CD14-positive monocyte (primary cell): Measurements from ENCODE around the gene RPS6KA5. TPM values are rescaled to one million over a fixed set of nuclear protein-coding genes. Genes with fewer than 3 reads are reported as not detected.

Experiments used
- DNase-seq, 3 donors: peaks; one replicate each; pipeline ENCODE4 v3.0.0-alpha.2; 2011 to 2022
- H2AFZ ChIP-seq: 2 replicates; pipeline ENCODE4 v1.6.0; 2012; ENCODE audit warnings: mild to moderate bottlenecking, low read depth, low read length, inconsistent platforms; ENCODE audit not compliant: insufficient read depth, poor library complexity, severe bottlenecking
- H3K27ac ChIP-seq, 2 donors: 1 replicate in 1 of 2; 2 replicates in 1 of 2; pipeline ENCODE4 v1.5.1; 2012 to 2013; ENCODE audit warnings: low read length in 2 of 2, control low read depth in 1 of 2, inconsistent platforms in 1 of 2, low read depth in 1 of 2, mild to moderate bottlenecking in 1 of 2
- H3K27me3 ChIP-seq, 2 donors: one replicate each; pipeline versions ENCODE4 v1.6.0 to v1.6.1; 2011 to 2013; ENCODE audit warnings: low read length in 2 of 2; ENCODE audit not compliant: control insufficient read depth in 2 of 2, insufficient read depth in 2 of 2
- H3K36me3 ChIP-seq, 2 donors: replicated peaks in 1 of 2; 1 replicate in 1 of 2; 2 replicates in 1 of 2; pipeline versions ENCODE4 v1.5.1 to v1.6.1; 2012 to 2013; ENCODE audit warnings: low read length in 2 of 2, control low read depth in 1 of 2, inconsistent platforms in 1 of 2, mild to moderate bottlenecking in 1 of 2; ENCODE audit not compliant: insufficient read depth in 2 of 2, control insufficient read depth in 1 of 2
- H3K4me1 ChIP-seq, 2 donors: 1 replicate in 1 of 2; 2 replicates in 1 of 2; pipeline versions ENCODE4 v1.5.1 to v1.6.1; 2012 to 2013; ENCODE audit warnings: low read length in 2 of 2, control low read depth in 1 of 2, inconsistent platforms in 1 of 2, mild to moderate bottlenecking in 1 of 2, moderate library complexity in 1 of 2; ENCODE audit not compliant: insufficient read depth in 2 of 2, control insufficient read depth in 1 of 2
- H3K4me2 ChIP-seq: replicated peaks from 2 replicates; pipeline ENCODE3; 2012; ENCODE audit warnings: low read length, moderate library complexity, mild to moderate bottlenecking; ENCODE audit not compliant: poor library complexity, severe bottlenecking; ENCODE audit errors: extremely low read depth
- H3K4me3 ChIP-seq, 3 experiments: fragments of 200-600 bp in 1 of 3; sonication (generic) in 1 of 3; replicated peaks in 1 of 3; 1 replicate in 2 of 3; 2 replicates in 1 of 3; pipeline ENCODE4 v1.5.1; 2011 to 2013; ENCODE audit warnings: low read length in 3 of 3, mild to moderate bottlenecking in 3 of 3, control low read depth in 2 of 3, low read depth in 2 of 3, inconsistent platforms in 1 of 3, moderate library complexity in 1 of 3
- H3K79me2 ChIP-seq: 2 replicates; pipeline ENCODE4 v1.6.0; 2012; ENCODE audit warnings: mild to moderate bottlenecking, control low read depth, inconsistent platforms, low read length, moderate library complexity; ENCODE audit not compliant: insufficient read depth
- H3K9ac ChIP-seq: 2 replicates; pipeline ENCODE4 v1.6.0; 2017; ENCODE audit warnings: low read length, mild to moderate bottlenecking; ENCODE audit not compliant: insufficient read depth, poor library complexity, severe bottlenecking
- H3K9me3 ChIP-seq, 2 donors: replicated peaks in 1 of 2; 1 replicate in 1 of 2; 2 replicates in 1 of 2; pipeline versions ENCODE4 v1.5.1 to v1.6.1; 2012 to 2013; ENCODE audit warnings: low read length in 2 of 2, control low read depth in 1 of 2; ENCODE audit not compliant: control insufficient read depth in 1 of 2, insufficient read depth in 1 of 2
- H4K20me1 ChIP-seq: 2 replicates; pipeline ENCODE4 v1.6.0; 2012; ENCODE audit warnings: mild to moderate bottlenecking, low read length, control low read depth, moderate library complexity; ENCODE audit not compliant: insufficient read depth
- H3K27ac Mint-ChIP-seq, 7 donors: one replicate each; pipeline ENCODE4 v1.8.0; 2020; ENCODE audit warnings: mild to moderate bottlenecking in 7 of 7, mixed read lengths in 7 of 7, moderate library complexity in 6 of 7, inconsistent platforms in 2 of 7
- H3K27me3 Mint-ChIP-seq, 3 donors: one replicate each; pipeline ENCODE4 v1.8.0; 2021 to 2022; ENCODE audit warnings: low read depth in 3 of 3, mild to moderate bottlenecking in 3 of 3, mixed read lengths in 3 of 3, moderate library complexity in 3 of 3, inconsistent platforms in 1 of 3
- H3K36me3 Mint-ChIP-seq, 2 donors: one replicate each; pipeline ENCODE4 v1.8.0; 2020; ENCODE audit warnings: mixed read lengths in 2 of 2, inconsistent platforms in 1 of 2, mild to moderate bottlenecking in 1 of 2
- H3K4me1 Mint-ChIP-seq: one replicate; pipeline ENCODE4 v1.8.0; 2020; ENCODE audit warnings: mild to moderate bottlenecking, mixed read lengths
- H3K4me3 Mint-ChIP-seq, 2 donors: one replicate each; pipeline ENCODE4 v1.8.0; 2020; ENCODE audit warnings: mild to moderate bottlenecking in 2 of 2, mixed read lengths in 2 of 2, moderate library complexity in 1 of 2
- H3K9me3 Mint-ChIP-seq, 7 donors: one replicate each; pipeline ENCODE4 v1.8.0; 2020 to 2022; ENCODE audit warnings: mixed read lengths in 7 of 7, mild to moderate bottlenecking in 6 of 7, moderate library complexity in 6 of 7, inconsistent platforms in 2 of 7
- WGBS: methylation state at CpG from one replicate; pipeline ENCODE4 v1.1.5; 2013; ENCODE audit warnings: missing lambda C conversion rate; ENCODE audit not compliant: insufficient coverage; 5-methylcytosine and 5-hydroxymethylcytosine counted together
- intact Hi-C, 2 donors: fragments of 100-400 bp; cut with micrococcal nuclease; formaldehyde crosslinking; loops; one replicate each; pipeline versions ENCODE4 v1.15.0 to v1.15.1; 2023
- polyA plus RNA-seq, 3 donors: library from polyadenylated mRNA; depleted of rRNA in 1 of 3; unstranded in 2 of 3; stranded (reverse) in 1 of 3; fragments of 300-500 nt in 2 of 3; fragments of >200 nt in 1 of 3; fragmentation: Illumina TruSeq in 2 of 3; gene quantifications; 1 replicate in 2 of 3; 2 replicates in 1 of 3; pipeline ENCODE4 v1.2.3, GENCODE V29; 2012 to 2021
- TF ChIP-seq, protein P1 (sequence below): fragments of 200-600 bp; IDR thresholded peaks from one replicate; pipeline ENCODE4 v1.8.0; 2022; ENCODE audit warnings: antibody characterized with exemption, mild to moderate bottlenecking

Gene RPS6KA5
- polyA plus RNA-seq, 3 donors: 4.4 to 10.1 (median 7.9) TPM

DNA sequence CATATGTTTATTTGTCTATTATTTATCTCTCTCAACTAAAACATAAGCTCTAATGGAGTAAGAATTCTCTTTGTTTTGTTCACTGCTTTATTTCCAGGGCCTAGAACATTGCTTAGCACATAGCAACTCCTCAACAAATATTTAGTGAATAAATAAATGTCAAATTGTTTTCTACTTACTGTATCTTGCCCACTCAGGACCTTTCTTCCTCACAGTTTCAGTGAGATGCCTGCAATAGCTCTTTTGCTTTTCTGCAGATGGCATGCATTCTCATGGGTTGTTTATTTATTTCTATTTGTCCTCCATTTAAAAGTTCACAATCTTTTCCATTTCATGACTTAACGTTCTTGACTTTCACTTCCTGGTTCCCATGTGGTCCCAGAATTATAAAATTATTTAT lies 149.3 kb downstream of the RPS6KA5 start:
- no peak overlapping the region for H3K9ac ChIP-seq
- no peak overlapping the region for H3K4me2 ChIP-seq
- Mint-ChIP-seq H3K36me3 (peaks cover 0 to 3% of the 10 kb centered on the region in 2 donors), H3K9me3 (peaks cover 0 to 4% (median 0%) of the 10 kb centered on the region in 7 donors), H3K27ac (peak overlapping the region in 1 of 7 donors; percentile 3), H3K4me1 (peaks cover 6% of the 10 kb centered on the region), H3K4me3 (no peak overlapping the region), H3K27me3 (peaks cover 0 to 3% (median 1%) of the 10 kb centered on the region in 3 donors)
- H3K4me1 ChIP-seq: peaks cover 0 to 3% of the 10 kb centered on the region in 2 donors
- H3K4me3 ChIP-seq: no peak overlapping the region
- no peaks in the 10 kb centered on the region for H3K27me3 ChIP-seq
- H3K9me3 ChIP-seq: no peaks in the 10 kb centered on the region
- no peak for DNase-seq
- no peaks in the 10 kb centered on the region for H3K36me3 ChIP-seq
- H2AFZ ChIP-seq: no peak overlapping the region
- no peaks in the 10 kb centered on the region for H3K79me2 ChIP-seq
- TF ChIP-seq, protein P1, sequence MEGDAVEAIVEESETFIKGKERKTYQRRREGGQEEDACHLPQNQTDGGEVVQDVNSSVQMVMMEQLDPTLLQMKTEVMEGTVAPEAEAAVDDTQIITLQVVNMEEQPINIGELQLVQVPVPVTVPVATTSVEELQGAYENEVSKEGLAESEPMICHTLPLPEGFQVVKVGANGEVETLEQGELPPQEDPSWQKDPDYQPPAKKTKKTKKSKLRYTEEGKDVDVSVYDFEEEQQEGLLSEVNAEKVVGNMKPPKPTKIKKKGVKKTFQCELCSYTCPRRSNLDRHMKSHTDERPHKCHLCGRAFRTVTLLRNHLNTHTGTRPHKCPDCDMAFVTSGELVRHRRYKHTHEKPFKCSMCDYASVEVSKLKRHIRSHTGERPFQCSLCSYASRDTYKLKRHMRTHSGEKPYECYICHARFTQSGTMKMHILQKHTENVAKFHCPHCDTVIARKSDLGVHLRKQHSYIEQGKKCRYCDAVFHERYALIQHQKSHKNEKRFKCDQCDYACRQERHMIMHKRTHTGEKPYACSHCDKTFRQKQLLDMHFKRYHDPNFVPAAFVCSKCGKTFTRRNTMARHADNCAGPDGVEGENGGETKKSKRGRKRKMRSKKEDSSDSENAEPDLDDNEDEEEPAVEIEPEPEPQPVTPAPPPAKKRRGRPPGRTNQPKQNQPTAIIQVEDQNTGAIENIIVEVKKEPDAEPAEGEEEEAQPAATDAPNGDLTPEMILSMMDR: no peak
- whole genome bisulfite sequencing: no CpG with 5 or more reads among the region's 1 CpG
- H4K20me1 ChIP-seq: no peaks in the 10 kb centered on the region
- no peak overlapping the region for H3K27ac ChIP-seq
- intact Hi-C loops: no loop called here

DNA sequence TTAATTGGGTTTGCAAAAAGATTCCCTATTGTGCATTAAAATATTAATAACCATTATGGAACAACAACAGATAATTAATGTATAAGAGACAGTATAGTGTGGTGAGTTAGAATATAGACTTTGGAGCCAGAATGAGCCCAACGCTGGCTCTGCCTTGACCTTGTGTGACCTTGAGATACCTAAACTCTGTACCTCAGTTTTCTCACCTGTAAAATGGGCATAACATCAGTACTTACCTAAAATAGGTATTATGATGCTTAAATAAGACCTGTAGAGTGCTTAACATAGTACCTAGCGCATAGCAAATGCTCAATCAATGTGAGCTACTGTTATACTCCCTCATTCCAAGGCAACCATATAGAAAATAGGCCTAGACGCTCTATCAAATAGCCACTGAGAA lies 153.3 kb downstream of the RPS6KA5 start:
- Mint-ChIP-seq H3K9me3 (peaks cover 0 to 3% (median 0%) of the 10 kb centered on the region in 7 donors), H3K27me3 (peaks cover 0 to 3% (median 0%) of the 10 kb centered on the region in 3 donors), H3K36me3 (peaks cover 7 to 10% of the 10 kb centered on the region in 2 donors), H3K4me1 (peaks cover 6% of the 10 kb centered on the region), H3K4me3 (no peak overlapping the region), H3K27ac (no peak overlapping the region)
- Histone ChIP-seq H3K36me3 (no peaks in the 10 kb centered on the region), H2AFZ (no peak overlapping the region), H3K9ac (no peak overlapping the region), H3K79me2 (no peaks in the 10 kb centered on the region), H3K27ac (no peak overlapping the region), H3K4me2 (no peak overlapping the region), H3K4me3 (no peak overlapping the region), H3K4me1 (peaks cover 0 to 3% of the 10 kb centered on the region in 2 donors), H3K27me3 (no peaks in the 10 kb centered on the region), H4K20me1 (no peaks in the 10 kb centered on the region), H3K9me3 (no peaks in the 10 kb centered on the region)
- intact Hi-C loops: no loop called here
- WGBS: no CpG with 5 or more reads among the region's 3 CpGs
- TF ChIP-seq, protein P1: no peak
- no peak for DNase-seq
